AG04450 (cell line): ENCODE measurements around the gene LNP1. TPM values are rescaled to one million over a fixed set of nuclear protein-coding genes. Genes with fewer than 3 reads are reported as not detected.

ENCODE experiments used
- CTCF ChIA-PET: fragments of 300-600, 350-600 bp; formaldehyde crosslinking; extraction: SDS; loops from one replicate; lab custom pipeline; 2022; ENCODE audit warnings: antibody characterized with exemption, inconsistent platforms; lab: Charles Lee
- POLR2A ChIA-PET: fragments of 350-600 bp; formaldehyde crosslinking; extraction: SDS; loops from one replicate; lab custom pipeline; 2021; ENCODE audit warnings: antibody characterized with exemption, inconsistent platforms; lab: Yijun Ruan, JAX
- DNase-seq: peaks from one replicate; pipeline ENCODE4 v3.0.0-alpha.2; 2011; ENCODE audit warnings: low read depth, low spot score
- H3K27ac ChIP-seq: one replicate; pipeline ENCODE4 v1.5.1; 2012; ENCODE audit warnings: low read depth, low read length, control low read depth
- H3K27me3 ChIP-seq: one replicate; pipeline ENCODE4 v1.6.0; 2012; ENCODE audit warnings: low read length; ENCODE audit not compliant: control insufficient read depth, insufficient read depth
- H3K4me3 ChIP-seq: 2 replicates; pipeline ENCODE4 v1.5.1; 2011; ENCODE audit warnings: mild to moderate bottlenecking, low read depth, low read length, control low read depth
- H3K9me3 ChIP-seq: 2 replicates; pipeline ENCODE4 v1.5.1; 2012; ENCODE audit warnings: low read length; ENCODE audit not compliant: control insufficient read depth, insufficient read depth
- CTCF ChIP-seq: IDR thresholded peaks from 2 replicates; pipeline ENCODE4 v1.5.1; 2011; ENCODE audit warnings: low read depth, low read length, control low read depth, inconsistent platforms
- polyA plus RNA-seq: library from polyadenylated mRNA; depleted of rRNA; stranded (reverse); fragments of >200 nt; gene quantifications from 2 replicates; pipeline ENCODE4 v1.2.3, GENCODE V29; 2011; rRNA removed

LNP1 gene
- polyA plus RNA-seq, 1 experiment, result 3.3 TPM

- POLR2A ChIA-PET, result no interaction called here
- H3K9me3 ChIP-seq, result no peaks in the 10 kb centered on the region
- no peak overlapping the region for H3K4me3 ChIP-seq
- no peak for DNase-seq
- H3K27me3 ChIP-seq, result no peaks in the 10 kb centered on the region
- TF ChIP-seq CTCF, result no peak
- CTCF ChIA-PET, result no interaction called here
- no peak overlapping the region for H3K27ac ChIP-seq
Observed at GRCh38 chr3:100499651-100500050, 98.3 kb downstream of the LNP1 start.

GRCh38 chr3:100500320-100500880 lies 99.1 kb downstream of the LNP1 start:
- ChIA-PET CTCF (no interaction called here), POLR2A (no interaction called here)
- Histone ChIP-seq H3K9me3 (no peaks in the 10 kb centered on the region), H3K4me3 (no peak overlapping the region), H3K27ac (no peak overlapping the region), H3K27me3 (no peaks in the 10 kb centered on the region)
- no peak for DNase-seq
- no peak for TF ChIP-seq CTCF

GRCh38 chr3:100503448-100503847 lies 102.1 kb downstream of the LNP1 start:
- POLR2A ChIA-PET, result no interaction called here
- DNase-seq, result no peak
- no peak for TF ChIP-seq CTCF
- no peak overlapping the region for H3K4me3 ChIP-seq
- H3K27ac ChIP-seq, result no peak overlapping the region
- CTCF ChIA-PET, result no interaction called here
- H3K27me3 ChIP-seq, result no peaks in the 10 kb centered on the region
- peaks cover 2% of the 10 kb centered on the region; the same call in 1 of the 2 replicates for H3K9me3 ChIP-seq

Other genes starting within 250 kb of the LNP1 start
- gene TBC1D23, start 140.5 kb upstream of the LNP1 start, polyA plus RNA-seq, result 46.8 and 65.7 TPM in 2 replicates
- gene NIT2, start 66.8 kb upstream of the LNP1 start, polyA plus RNA-seq, result 48.1 and 60.9 TPM in 2 replicates
- 40.1 and 53.7 TPM in 2 replicates for gene TOMM70, start 450 bp upstream of the LNP1 start, polyA plus RNA-seq
- gene TMEM45A, start 91.1 kb downstream of the LNP1 start, polyA plus RNA-seq, result 33.0 and 42.8 TPM in 2 replicates
- gene ADGRG7, start 208.1 kb downstream of the LNP1 start, polyA plus RNA-seq, result not detected in 2 replicates